Colonic mucosa (tissue), 4 donors: Measurements from ENCODE around the gene RALGPS1. TPM values are rescaled to one million over a fixed set of nuclear protein-coding genes. Genes with fewer than 3 reads are reported as not detected.
A peak's percentile ranks its signal among the peaks of the same experiment; 100 is the strongest.

Experiments used
- DNase-seq: peaks from one replicate; pipeline ENCODE4 v3.0.0-alpha.2; 2020
- H3K27ac ChIP-seq: fragments of 200-600 bp; one replicate; pipeline ENCODE4 v1.8.0; 2021
- H3K27me3 ChIP-seq: fragments of 200-600 bp; one replicate; pipeline ENCODE4 v1.8.0; 2021
- H3K36me3 ChIP-seq: fragments of 200-600 bp; one replicate; pipeline ENCODE4 v1.8.0; 2021
- H3K4me1 ChIP-seq: fragments of 200-600 bp; one replicate; pipeline ENCODE4 v1.8.0; 2021; ENCODE audit warnings: mild to moderate bottlenecking
- H3K4me3 ChIP-seq: fragments of 200-600 bp; one replicate; pipeline ENCODE4 v1.8.0; 2021
- H3K9ac ChIP-seq, 2 donors: one replicate each; pipeline ENCODE4 v1.7.0; 2013; ENCODE audit warnings: control low read depth in 2 of 2, low read depth in 2 of 2, low read length in 2 of 2
- H3K9me3 ChIP-seq: fragments of 200-600 bp; one replicate; pipeline ENCODE4 v1.8.0; 2021
- intact Hi-C: fragments of 100-400 bp; cut with DNase I; formaldehyde crosslinking; loops from one replicate; pipeline ENCODE4 v1.14.1; 2022
- total RNA-seq, 2 donors: library from RNA; stranded (reverse); fragmentation: NEBNext Ultra II Directional in 1 of 2; extraction: Animal tissue kit (Norgen Biotek cat#: 25700) in 1 of 2; gene quantifications; one replicate each; pipeline ENCODE4 v1.2.1, GENCODE V29; 2021
- TF ChIP-seq, protein P1 (sequence below): fragments of 200-600 bp; IDR thresholded peaks from one replicate; pipeline ENCODE4 v1.8.0; 2022; ENCODE audit warnings: antibody characterized with exemption, mild to moderate bottlenecking
- donor health status: healthy.
- donor health status: DM: no; HTN: no; CAD: no.
- donor health status: DM: no; HTN: no; CAD: no.

Gene RALGPS1
- total RNA-seq, 2 donors from 2014 or later: 22.6 to 27.2 TPM

DNA sequence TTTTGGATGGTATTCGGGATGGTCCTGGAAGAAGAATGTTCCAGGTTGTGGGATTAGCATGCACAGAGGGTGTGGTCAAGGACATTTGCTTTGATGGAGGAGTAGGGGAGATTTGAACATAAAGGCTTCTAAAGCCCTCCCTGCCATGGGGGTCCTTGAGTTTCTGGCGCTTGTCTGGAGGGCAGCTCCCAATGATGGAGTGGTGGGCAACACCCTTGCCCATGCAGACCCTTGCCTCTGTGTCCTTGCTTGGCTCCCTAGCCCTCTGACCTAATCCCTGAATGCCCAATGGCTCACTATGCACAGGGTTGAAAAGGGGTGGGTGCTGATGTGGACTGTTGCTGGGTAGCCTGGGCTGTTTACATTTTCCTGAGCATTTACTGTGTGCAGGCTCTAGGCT, 66.6 kb downstream of the RALGPS1 start:
- Histone ChIP-seq H3K4me1 (no peaks in the 10 kb centered on the region), H3K4me3 (no peak overlapping the region), H3K9ac (no peak overlapping the region), H3K36me3 (no peaks in the 10 kb centered on the region), H3K27me3 (no peaks in the 10 kb centered on the region), H3K9me3 (no peaks in the 10 kb centered on the region), H3K27ac (no peak overlapping the region)
- DNase-seq: no peak
- TF ChIP-seq, protein P1, sequence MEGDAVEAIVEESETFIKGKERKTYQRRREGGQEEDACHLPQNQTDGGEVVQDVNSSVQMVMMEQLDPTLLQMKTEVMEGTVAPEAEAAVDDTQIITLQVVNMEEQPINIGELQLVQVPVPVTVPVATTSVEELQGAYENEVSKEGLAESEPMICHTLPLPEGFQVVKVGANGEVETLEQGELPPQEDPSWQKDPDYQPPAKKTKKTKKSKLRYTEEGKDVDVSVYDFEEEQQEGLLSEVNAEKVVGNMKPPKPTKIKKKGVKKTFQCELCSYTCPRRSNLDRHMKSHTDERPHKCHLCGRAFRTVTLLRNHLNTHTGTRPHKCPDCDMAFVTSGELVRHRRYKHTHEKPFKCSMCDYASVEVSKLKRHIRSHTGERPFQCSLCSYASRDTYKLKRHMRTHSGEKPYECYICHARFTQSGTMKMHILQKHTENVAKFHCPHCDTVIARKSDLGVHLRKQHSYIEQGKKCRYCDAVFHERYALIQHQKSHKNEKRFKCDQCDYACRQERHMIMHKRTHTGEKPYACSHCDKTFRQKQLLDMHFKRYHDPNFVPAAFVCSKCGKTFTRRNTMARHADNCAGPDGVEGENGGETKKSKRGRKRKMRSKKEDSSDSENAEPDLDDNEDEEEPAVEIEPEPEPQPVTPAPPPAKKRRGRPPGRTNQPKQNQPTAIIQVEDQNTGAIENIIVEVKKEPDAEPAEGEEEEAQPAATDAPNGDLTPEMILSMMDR: no peak
- intact Hi-C loops: no loop called here

DNA sequence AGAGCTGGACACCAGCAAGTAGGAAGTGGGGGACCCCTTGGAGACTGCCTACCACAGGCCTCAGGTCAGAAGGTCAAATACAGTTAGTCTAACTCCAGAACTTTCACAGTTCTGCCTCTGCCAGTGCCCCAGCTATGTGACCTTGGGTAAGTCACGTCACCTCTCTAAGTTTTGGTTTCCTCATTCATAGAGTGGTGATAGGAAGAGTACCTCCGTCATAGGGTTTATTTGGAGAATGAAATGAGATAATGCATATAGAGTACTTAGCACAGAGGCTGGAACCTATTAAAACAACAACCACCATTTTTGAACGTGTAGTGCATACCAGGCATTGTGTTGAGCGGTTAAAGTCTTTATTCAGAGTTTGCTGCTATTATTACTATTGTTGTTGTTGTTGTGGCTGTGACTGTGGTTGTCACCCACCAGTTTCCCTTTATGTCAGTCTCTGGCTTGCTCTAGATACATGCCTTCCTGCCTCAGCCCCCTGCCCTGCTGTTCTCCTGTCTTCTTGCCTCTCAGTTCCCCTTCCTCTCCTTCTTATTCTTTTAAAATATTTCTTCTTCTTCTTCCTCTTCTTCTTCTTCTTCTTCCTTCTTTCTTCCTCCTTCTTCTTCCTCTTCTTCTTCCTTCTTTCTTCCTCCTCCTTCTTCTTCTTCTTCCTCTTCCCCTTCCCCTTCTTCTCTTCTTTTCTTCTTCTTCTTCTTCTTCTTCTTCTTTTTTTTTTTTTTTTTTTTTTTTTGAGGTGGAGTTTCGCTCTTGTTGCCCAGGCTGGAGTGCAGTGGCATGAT, 67.8 kb downstream of the RALGPS1 start:
- Histone ChIP-seq H3K4me3 (no peak overlapping the region), H3K4me1 (no peaks in the 10 kb centered on the region), H3K36me3 (no peaks in the 10 kb centered on the region), H3K27me3 (no peaks in the 10 kb centered on the region), H3K27ac (no peak overlapping the region), H3K9ac (no peak overlapping the region), H3K9me3 (no peaks in the 10 kb centered on the region)
- intact Hi-C loops: no loop called here
- DNase-seq: no peak
- TF ChIP-seq, protein P1: no peak

DNA sequence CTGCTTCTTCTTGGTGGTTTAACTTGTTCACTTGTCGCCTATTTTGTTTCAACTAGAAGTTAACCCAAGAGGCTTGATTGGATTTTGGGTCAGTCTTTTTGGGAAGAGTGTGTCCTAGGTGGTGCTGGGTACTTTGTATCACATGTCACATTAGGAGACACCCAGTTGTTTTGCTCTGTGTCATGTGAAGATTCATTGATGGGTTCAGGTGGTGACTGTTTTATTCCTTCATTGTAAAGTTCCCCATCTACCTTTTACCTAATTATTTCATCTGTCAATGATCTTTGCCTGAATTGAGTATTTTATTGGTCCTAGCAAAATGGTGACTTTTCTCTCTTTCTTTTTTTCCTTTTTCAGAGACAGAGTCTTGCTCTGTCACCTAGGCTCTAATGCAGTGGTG, 69.2 kb downstream of the RALGPS1 start:
- TF ChIP-seq, protein P1: no peak
- Histone ChIP-seq H3K4me3 (no peak overlapping the region), H3K9me3 (no peaks in the 10 kb centered on the region), H3K27me3 (no peaks in the 10 kb centered on the region), H3K27ac (no peak overlapping the region), H3K9ac (no peak overlapping the region), H3K36me3 (no peaks in the 10 kb centered on the region), H3K4me1 (no peaks in the 10 kb centered on the region)
- no peak for DNase-seq
- intact Hi-C loops: no loop called here

DNA sequence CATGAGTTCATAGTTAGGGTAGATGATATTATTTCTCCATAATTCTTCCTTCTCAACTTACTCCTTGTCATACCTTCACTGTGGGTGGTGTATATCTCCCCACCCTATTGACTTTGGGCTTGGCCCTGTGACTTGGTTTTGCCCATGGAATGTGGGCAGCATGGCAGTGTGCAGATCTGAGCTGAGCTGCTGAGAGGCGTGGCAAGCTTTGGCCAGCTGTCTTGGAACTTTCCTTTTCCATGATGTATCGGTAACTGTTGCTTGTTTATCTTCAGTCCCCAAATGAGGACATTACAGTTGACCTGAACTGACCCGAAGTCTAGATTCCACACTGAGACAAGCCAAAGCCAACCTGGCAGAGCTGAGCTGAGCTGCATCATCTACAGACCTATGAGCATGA, 70.4 kb downstream of the RALGPS1 start:
- Histone ChIP-seq H3K4me1 (no peaks in the 10 kb centered on the region), H3K9me3 (no peaks in the 10 kb centered on the region), H3K36me3 (no peaks in the 10 kb centered on the region), H3K27ac (peak overlapping the region; percentile 62), H3K27me3 (no peaks in the 10 kb centered on the region), H3K9ac (no peak overlapping the region), H3K4me3 (no peak overlapping the region)
- TF ChIP-seq, protein P1: no peak
- peak; percentile 32 for DNase-seq
- intact Hi-C loops: no loop called here

DNA sequence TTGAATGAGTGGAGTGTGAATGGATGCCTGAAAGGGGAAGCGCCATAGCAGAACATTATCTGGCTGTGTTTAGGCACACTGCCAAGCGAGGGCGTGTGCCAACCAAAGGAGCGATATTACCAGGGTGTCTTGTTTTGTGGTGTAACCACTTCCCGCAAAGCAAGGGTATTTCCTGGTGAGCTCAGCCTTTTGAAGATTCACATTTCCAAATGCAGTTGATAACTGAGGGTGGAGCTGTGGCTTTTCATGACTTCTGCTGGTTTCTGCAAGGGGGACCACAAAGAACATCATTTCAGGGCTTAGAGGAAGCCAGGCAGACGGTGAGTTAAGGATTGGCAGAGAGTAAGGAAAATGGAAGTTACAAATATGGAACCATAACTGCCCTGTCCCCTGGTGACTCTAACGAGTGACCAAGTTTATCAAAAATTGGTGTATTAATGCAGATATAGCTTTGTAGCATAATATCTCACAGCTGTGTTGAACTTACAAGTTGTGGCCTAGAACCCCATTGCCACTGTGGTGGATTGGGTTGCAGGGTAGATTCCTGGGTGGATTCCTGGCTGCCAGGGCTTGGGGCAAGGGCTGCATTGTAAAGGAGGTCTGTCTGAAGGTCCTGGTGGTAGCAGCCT, 71.4 kb downstream of the RALGPS1 start:
- H3K4me1 ChIP-seq: no peaks in the 10 kb centered on the region
- no peaks in the 10 kb centered on the region for H3K27me3 ChIP-seq
- TF ChIP-seq, protein P1: no peak
- H3K4me3 ChIP-seq: no peak overlapping the region
- DNase-seq: peak; percentile 90
- H3K9ac ChIP-seq: no peak overlapping the region
- H3K36me3 ChIP-seq: no peaks in the 10 kb centered on the region
- H3K27ac ChIP-seq: peak overlapping the region; percentile 62
- intact Hi-C loops: no loop called here
- no peaks in the 10 kb centered on the region for H3K9me3 ChIP-seq
